SJSA1 (cell line): ENCODE measurements around the gene SERTM1. TPM values are rescaled to one million over a fixed set of nuclear protein-coding genes. Genes with fewer than 3 reads are reported as not detected.
A peak's percentile ranks its signal among the peaks of the same experiment; 100 is the strongest.

Experiments used
- DNase-seq, 2 experiments: peaks; one replicate each; pipeline ENCODE4 v3.0.0-alpha.2; 2015 to 2020; ENCODE audit warnings: low spot score in 2 of 2, low read depth in 1 of 2
- H3K27ac ChIP-seq: fragments of 250-450 bp; sonication (Bioruptor Pico); 2 replicates; pipeline ENCODE4 v1.5.1; 2020; ENCODE audit warnings: mild to moderate bottlenecking, moderate library complexity
- H3K27me3 ChIP-seq: fragments of 250-450 bp; sonication (Bioruptor Pico); replicated peaks from 2 replicates; pipeline ENCODE4 v1.5.1; 2020; ENCODE audit warnings: mild to moderate bottlenecking, moderate library complexity
- H3K36me3 ChIP-seq: fragments of 250-450 bp; sonication (Bioruptor Pico); 2 replicates; pipeline ENCODE4 v1.5.1; 2020; ENCODE audit warnings: mild to moderate bottlenecking
- H3K4me1 ChIP-seq: fragments of 250-450 bp; sonication (Bioruptor Pico); replicated peaks from 2 replicates; pipeline ENCODE4 v1.6.1; 2021; ENCODE audit warnings: mild to moderate bottlenecking
- H3K4me3 ChIP-seq: fragments of 250-450 bp; sonication (Bioruptor Pico); 2 replicates; pipeline ENCODE4 v1.5.1; 2020; ENCODE audit warnings: mild to moderate bottlenecking
- H3K9me3 ChIP-seq: fragments of 250-450 bp; sonication (Bioruptor Pico); replicated peaks from 2 replicates; pipeline ENCODE4 v1.5.1; 2020; ENCODE audit warnings: mild to moderate bottlenecking
- total RNA-seq: library from RNA; depleted of rRNA; stranded (reverse); fragments of >200 nt; shearing (Covaris generic); gene quantifications from 2 replicates; pipeline ENCODE4 v1.2.3, GENCODE V29; 2014; rRNA removed

SERTM1 gene
- total RNA-seq, 1 experiment from 2014 or later: not detected

- no peak overlapping the region for H3K27ac ChIP-seq
- no peak overlapping the region for H3K4me3 ChIP-seq
- no peaks in the 10 kb centered on the region for H3K9me3 ChIP-seq
- H3K4me1 ChIP-seq: no peaks in the 10 kb centered on the region
- no peaks in the 10 kb centered on the region for H3K36me3 ChIP-seq
- no peak for DNase-seq
- H3K27me3 ChIP-seq: no peaks in the 10 kb centered on the region
Measured at GRCh38 chr13:36718686-36719085, 44.9 kb downstream of the SERTM1 start.

GRCh38 chr13:36724141-36724540 lies 50.3 kb downstream of the SERTM1 start:
- no peaks in the 10 kb centered on the region for H3K4me1 ChIP-seq
- H3K36me3 ChIP-seq: no peaks in the 10 kb centered on the region
- H3K27me3 ChIP-seq: no peaks in the 10 kb centered on the region
- H3K27ac ChIP-seq: no peak overlapping the region
- no peaks in the 10 kb centered on the region for H3K9me3 ChIP-seq
- DNase-seq: no peak
- H3K4me3 ChIP-seq: no peak overlapping the region

DNA sequence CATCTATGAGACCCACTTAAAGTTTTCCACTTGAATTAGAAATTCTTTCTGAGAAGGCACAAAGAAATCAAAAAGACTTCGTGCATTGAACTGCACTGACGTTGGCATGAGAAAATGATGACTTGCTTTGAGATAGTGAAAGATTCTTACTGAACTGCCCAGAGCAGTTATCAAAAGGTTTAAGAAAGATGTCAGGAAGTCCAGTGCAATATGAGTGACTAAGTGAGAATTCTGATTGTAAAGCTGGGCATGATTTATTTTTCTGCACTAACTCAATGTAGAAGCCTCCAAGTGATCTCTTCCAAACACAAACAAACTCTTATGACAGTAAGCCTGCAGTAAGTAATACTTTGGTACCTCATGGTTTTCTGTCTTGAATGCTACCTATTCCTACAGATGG lies 52.1 kb downstream of the SERTM1 start:
- Histone ChIP-seq H3K27me3 (no peaks in the 10 kb centered on the region; the same call in 1 of the 2 replicates), H3K9me3 (no peaks in the 10 kb centered on the region)
- no peak for DNase-seq

GRCh38 chr13:36728006-36728405 lies 54.2 kb downstream of the SERTM1 start:
- H3K9me3 ChIP-seq: no peaks in the 10 kb centered on the region
- H3K4me1 ChIP-seq: no peaks in the 10 kb centered on the region
- no peak overlapping the region for H3K27ac ChIP-seq
- H3K4me3 ChIP-seq: no peak overlapping the region
- H3K36me3 ChIP-seq: no peaks in the 10 kb centered on the region
- DNase-seq: no peak
- no peaks in the 10 kb centered on the region; the same call in 1 of the 2 replicates for H3K27me3 ChIP-seq

More for the DNA sequence above, 52.1 kb downstream of the SERTM1 start:
- no peaks in the 10 kb centered on the region for H3K4me1 ChIP-seq
- no peak overlapping the region for H3K27ac ChIP-seq
- no peak overlapping the region for H3K4me3 ChIP-seq
- H3K36me3 ChIP-seq: no peaks in the 10 kb centered on the region

GRCh38 chr13:36736119-36736726 lies 62.4 kb downstream of the SERTM1 start:
- peak in 1 of 2 experiments; percentile 10 for DNase-seq
- no peaks in the 10 kb centered on the region for H3K4me1 ChIP-seq
- H3K36me3 ChIP-seq: no peaks in the 10 kb centered on the region
- no peak overlapping the region for H3K27ac ChIP-seq
- no peak overlapping the region for H3K4me3 ChIP-seq
- H3K9me3 ChIP-seq: no peaks in the 10 kb centered on the region
- no peaks in the 10 kb centered on the region for H3K27me3 ChIP-seq

GRCh38 chr13:36737524-36738083 lies 63.8 kb downstream of the SERTM1 start:
- H3K36me3 ChIP-seq: no peaks in the 10 kb centered on the region
- DNase-seq: no peak
- H3K27ac ChIP-seq: no peak overlapping the region
- no peaks in the 10 kb centered on the region for H3K4me1 ChIP-seq
- H3K9me3 ChIP-seq: no peaks in the 10 kb centered on the region
- no peak overlapping the region for H3K4me3 ChIP-seq
- no peaks in the 10 kb centered on the region for H3K27me3 ChIP-seq

DNA sequence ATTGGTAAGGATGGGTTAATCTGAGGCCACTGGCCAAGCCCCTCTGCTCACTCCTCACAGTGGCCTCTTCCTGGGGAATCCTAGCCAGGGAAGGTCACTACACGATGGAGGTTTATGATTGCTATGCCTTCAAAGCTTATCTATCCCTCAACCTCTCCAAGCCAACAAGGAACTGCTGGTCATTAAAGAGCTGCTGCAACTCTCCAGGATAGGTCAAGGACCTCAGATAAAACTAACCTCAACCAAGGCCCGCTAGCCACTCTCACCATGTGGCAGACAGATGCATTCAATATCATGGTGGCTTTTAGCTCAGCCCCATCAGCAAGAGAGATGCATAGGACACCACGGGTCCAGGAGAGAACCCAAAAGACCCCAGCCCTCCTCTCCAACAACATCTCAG lies 71.6 kb downstream of the SERTM1 start:
- Histone ChIP-seq H3K27me3 (no peaks in the 10 kb centered on the region), H3K4me1 (no peaks in the 10 kb centered on the region), H3K27ac (no peak overlapping the region), H3K36me3 (no peaks in the 10 kb centered on the region), H3K9me3 (no peaks in the 10 kb centered on the region), H3K4me3 (no peak overlapping the region)
- DNase-seq: no peak

DNA sequence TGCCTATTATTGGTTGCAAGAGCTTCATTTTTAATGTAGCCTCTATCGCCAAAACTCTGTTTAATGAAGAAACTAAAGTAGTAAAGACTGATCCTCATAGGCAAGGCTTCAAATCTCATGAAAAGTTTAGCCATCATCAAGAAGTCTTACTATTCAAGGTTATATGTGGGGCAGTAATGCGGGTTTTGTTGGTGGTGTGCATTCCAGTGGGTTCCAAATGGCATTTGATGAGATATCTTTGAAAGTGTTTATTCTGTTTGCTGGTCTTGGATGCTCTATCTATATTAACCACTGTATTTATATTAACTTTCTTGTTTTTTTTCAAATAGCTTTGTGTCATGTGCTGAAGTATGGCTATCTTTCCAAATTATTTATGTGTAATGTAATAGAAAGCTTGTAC lies 72.2 kb downstream of the SERTM1 start:
- H3K27me3 ChIP-seq: no peaks in the 10 kb centered on the region
- no peak for DNase-seq

More for the DNA sequence above, 72.2 kb downstream of the SERTM1 start:
- Histone ChIP-seq H3K9me3 (no peaks in the 10 kb centered on the region), H3K4me3 (no peak overlapping the region), H3K27ac (no peak overlapping the region), H3K4me1 (no peaks in the 10 kb centered on the region), H3K36me3 (no peaks in the 10 kb centered on the region)

Other genes with a start within 250 kb of the SERTM1 start
- 0.39 and 0.75 TPM in 2 replicates for gene CCNA1, start 241.5 kb upstream of the SERTM1 start, total RNA-seq
- gene RFXAP, start 145.2 kb downstream of the SERTM1 start, total RNA-seq: 0.47 and 1.2 TPM in 2 replicates
- gene SMAD9, start 246.2 kb downstream of the SERTM1 start, total RNA-seq: 16.8 and 25.9 TPM in 2 replicates